ENCODE results near the gene ST6GALNAC4.
A peak's percentile ranks its signal among the peaks of the same experiment; 100 is the strongest.

Gene ST6GALNAC4

GRCh38 chr9:127937056-127937387 lies 20.2 kb upstream of the ST6GALNAC4 start:
- ChIA-PET CTCF (interaction anchor here (0.5 to 1.5 kb wide), 5 partner anchors 43 to 1189 kb away, joined by 3 to 7 read pairs (median 3); partner anchors contain the start of gene EEIG1), POLR2A (interaction anchor here (0.7 kb wide), 2 partner anchors 8 to 130 kb away, joined by 3 read pairs; partner anchors contain the start of gene NAIF1)
- H3K4me1 ChIP-seq (ENCODE audit: control insufficient read depth, insufficient read depth, low read length), result 0 out of 2 replicates have a peak, but pooled peaks cover 2% of the 10 kb centered on the region
- peaks cover 0 to 29% of the 10 kb centered on the region in 2 experiments; a peak in 1 of 3 replicates for H3K36me3 ChIP-seq (ENCODE audit: control insufficient read depth in 2 of 2, insufficient read depth in 1 of 2, low read length in 2 of 2)
- no peak for TF ChIP-seq ZNF549 (tag by site-specific recombination; IDR thresholded peaks at IDR 0.05)
- no peak for TF ChIP-seq OVOL3 (tag by site-specific recombination; IDR thresholded peaks at IDR 0.05)
- no peak for TF ChIP-seq MEIS1 (CRISPR knock-in tag; IDR thresholded peaks at IDR 0.05; ENCODE audit: borderline replicate concordance)
- TF ChIP-seq ZNF768 (tag by site-specific recombination; IDR thresholded peaks at IDR 0.05), result no peak
- TF ChIP-seq ZBTB8A (tag by site-specific recombination; IDR thresholded peaks at IDR 0.05), result no peak
- TF ChIP-seq ZNF221 (tag by site-specific recombination; IDR thresholded peaks at IDR 0.05; ENCODE audit: borderline replicate concordance), result no peak
- TF ChIP-seq ZNF670 (tag by site-specific recombination; IDR thresholded peaks at IDR 0.05; ENCODE audit: low read depth), result no peak
- TF ChIP-seq, protein P1, sequence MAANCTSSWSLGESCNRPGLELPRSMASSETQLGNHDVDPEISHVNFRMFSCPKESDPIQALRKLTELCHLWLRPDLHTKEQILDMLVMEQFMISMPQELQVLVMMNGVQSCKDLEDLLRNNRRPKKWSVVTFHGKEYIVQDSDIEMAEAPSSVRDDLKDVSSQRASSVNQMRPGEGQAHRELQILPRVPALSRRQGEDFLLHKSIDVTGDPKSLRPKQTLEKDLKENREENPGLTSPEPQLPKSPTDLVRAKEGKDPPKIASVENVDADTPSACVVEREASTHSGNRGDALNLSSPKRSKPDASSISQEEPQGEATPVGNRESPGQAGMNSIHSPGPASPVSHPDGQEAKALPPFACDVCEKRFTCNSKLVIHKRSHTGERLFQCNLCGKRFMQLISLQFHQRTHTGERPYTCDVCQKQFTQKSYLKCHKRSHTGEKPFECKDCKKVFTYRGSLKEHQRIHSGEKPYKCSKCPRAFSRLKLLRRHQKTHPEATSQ (tag by site-specific recombination; IDR thresholded peaks at IDR 0.05), result no peak
- H3K4me3 ChIP-seq (ENCODE audit: low read depth, low read length), result peak overlapping the region; percentile 58
- no peaks in the 10 kb centered on the region for H3K9me3 ChIP-seq (ENCODE audit: control insufficient read depth, insufficient read depth, low read depth, low read length)
- peak overlapping the region; percentile 45; the same call in 1 of the 2 replicates for H3K27ac ChIP-seq (ENCODE audit: extremely low read depth, low read depth, low read length)

- ChIA-PET POLR2A (no interaction called here), CTCF (interaction anchor here (0.7 to 1.5 kb wide), 4 partner anchors 19 to 1189 kb away, joined by 3 to 7 read pairs (median 3); no protein-coding TSS in a partner anchor)
- no peak overlapping the region for H3K27ac ChIP-seq (ENCODE audit: extremely low read depth, low read depth, low read length)
These were observed 19.6 kb upstream of the ST6GALNAC4 start for GRCh38 chr9:127936347-127936852.

DNA sequence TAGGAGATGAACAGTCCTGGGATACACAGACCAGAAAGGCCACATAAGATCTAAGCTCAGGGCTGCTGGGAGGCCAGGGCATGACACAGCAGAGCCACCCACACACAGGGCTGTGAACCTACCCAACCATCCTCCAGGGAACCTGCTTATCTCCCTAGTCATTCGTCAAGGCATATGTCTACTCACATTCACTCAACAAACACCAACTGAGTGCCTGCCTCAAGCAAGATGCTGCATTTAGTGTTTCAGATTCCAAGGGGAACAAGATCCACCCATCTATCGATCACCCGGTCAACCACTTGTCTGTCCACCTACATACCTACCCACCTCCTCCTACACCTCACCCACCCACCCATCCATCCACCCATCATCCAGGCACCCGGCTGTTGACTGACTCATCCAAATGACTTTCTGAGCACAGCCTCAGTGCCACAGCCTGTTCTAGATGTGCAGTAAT lies 19.0 kb upstream of the ST6GALNAC4 start:
- no peak overlapping the region for H3K4me3 ChIP-seq (ENCODE audit: low read depth, low read length)
- CTCF ChIA-PET, result interaction anchor here (0.6 to 4.6 kb wide), 7 partner anchors 7 to 182 kb away, joined by 3 to 20 read pairs (median 5); partner anchors contain the start of gene NAIF1
- H3K27ac ChIP-seq (ENCODE audit: extremely low read depth, low read depth, low read length), result no peak overlapping the region

More at GRCh38 chr9:127936347-127936852, 19.6 kb upstream of the ST6GALNAC4 start:
- no peaks in the 10 kb centered on the region for H3K9me3 ChIP-seq (ENCODE audit: control insufficient read depth, insufficient read depth, low read depth, low read length)
- TF ChIP-seq, protein P2, sequence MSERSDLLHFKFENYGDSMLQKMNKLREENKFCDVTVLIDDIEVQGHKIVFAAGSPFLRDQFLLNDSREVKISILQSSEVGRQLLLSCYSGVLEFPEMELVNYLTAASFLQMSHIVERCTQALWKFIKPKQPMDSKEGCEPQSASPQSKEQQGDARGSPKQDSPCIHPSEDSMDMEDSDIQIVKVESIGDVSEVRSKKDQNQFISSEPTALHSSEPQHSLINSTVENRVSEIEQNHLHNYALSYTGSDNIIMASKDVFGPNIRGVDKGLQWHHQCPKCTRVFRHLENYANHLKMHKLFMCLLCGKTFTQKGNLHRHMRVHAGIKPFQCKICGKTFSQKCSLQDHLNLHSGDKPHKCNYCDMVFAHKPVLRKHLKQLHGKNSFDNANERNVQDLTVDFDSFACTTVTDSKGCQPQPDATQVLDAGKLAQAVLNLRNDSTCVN (tag by site-specific recombination; optimal IDR thresholded peaks at IDR 0.05), result no peak
- TF ChIP-seq ZNF433 (tag by site-specific recombination; IDR thresholded peaks at IDR 0.05; ENCODE audit: low read depth) (no peak), SCRT2 (tag by site-specific recombination; IDR thresholded peaks at IDR 0.05) (no peak), ZNF157 (tag by site-specific recombination; IDR thresholded peaks at IDR 0.05) (no peak), ZNF621 (tag by site-specific recombination; IDR thresholded peaks at IDR 0.05) (no peak), ZNF202 (tag by site-specific recombination; IDR thresholded peaks at IDR 0.05; ENCODE audit: borderline replicate concordance) (no peak), OVOL3 (tag by site-specific recombination; IDR thresholded peaks at IDR 0.05) (no peak), ZFP69B (tag by site-specific recombination; IDR thresholded peaks at IDR 0.05) (no peak), ZNF645 (tag by site-specific recombination; IDR thresholded peaks at IDR 0.05) (no peak), SP3 (tag by site-specific recombination; IDR thresholded peaks at IDR 0.05) (no peak), ZNF19 (tag by site-specific recombination; IDR thresholded peaks at IDR 0.05; ENCODE audit: low read depth) (no peak), ZNF311 (tag by site-specific recombination; IDR thresholded peaks at IDR 0.05; ENCODE audit: borderline replicate concordance) (no peak), ZNF624 (tag by site-specific recombination; IDR thresholded peaks at IDR 0.05) (no peak), ZFP3 (tag by site-specific recombination; IDR thresholded peaks at IDR 0.05; ENCODE audit: low read depth) (no peak), ZNF548 (tag by site-specific recombination; IDR thresholded peaks at IDR 0.05) (no peak)
- H3K4me1 ChIP-seq (ENCODE audit: control insufficient read depth, insufficient read depth, low read length), result 0 out of 2 replicates have a peak, but pooled peaks cover 4% of the 10 kb centered on the region
- peak overlapping the region; percentile 58 for H3K4me3 ChIP-seq (ENCODE audit: low read depth, low read length)
- H3K36me3 ChIP-seq (ENCODE audit: control insufficient read depth in 2 of 2, insufficient read depth in 1 of 2, low read length in 2 of 2), result peaks cover 0 to 27% of the 10 kb centered on the region in 2 experiments; a peak in 1 of 3 replicates

More for the DNA sequence above, 19.0 kb upstream of the ST6GALNAC4 start:
- peaks cover 0 to 27% of the 10 kb centered on the region in 2 experiments; a peak in 1 of 3 replicates for H3K36me3 ChIP-seq (ENCODE audit: control insufficient read depth in 2 of 2, insufficient read depth in 1 of 2, low read length in 2 of 2)
- POLR2A ChIA-PET, result no interaction called here
- H3K9me3 ChIP-seq (ENCODE audit: control insufficient read depth, insufficient read depth, low read depth, low read length), result no peaks in the 10 kb centered on the region
- TF ChIP-seq EGR2 (tag by site-specific recombination; IDR thresholded peaks at IDR 0.05; ENCODE audit: low read depth) (peak; percentile 99), ZFHX2 (tag by site-specific recombination; conservative IDR thresholded peaks at IDR 0.05) (peak; percentile 99), ZNF221 (tag by site-specific recombination; IDR thresholded peaks at IDR 0.05; ENCODE audit: borderline replicate concordance) (no peak)
- 0 out of 2 replicates have a peak, but pooled peaks cover 4% of the 10 kb centered on the region for H3K4me1 ChIP-seq (ENCODE audit: control insufficient read depth, insufficient read depth, low read length)
